Kasumi-1 (cell line): Measurements from ENCODE around the gene APBB1IP.
A peak's percentile ranks its signal among the peaks of the same experiment; 100 is the strongest.
"Not testable (repeated sequence)": the region's sequence is repeated elsewhere in the genome, so short reads cannot be mapped to it uniquely, and the experiment has no call there.

Source experiments
- DNase-seq, 2 experiments: peaks; one replicate each; lab custom pipeline; 2025; lab: John Stamatoyannopoulos, UW

The APBB1IP gene

GRCh38 chr10:26556748-26557640, 118.9 kb downstream of the APBB1IP start:
- peak; percentile 80 to 84 for DNase-seq

- DNase-seq: no peak
Measured at GRCh38 chr10:26557641-26558014, 119.5 kb downstream of the APBB1IP start.

- no peak for DNase-seq
Measured at GRCh38 chr10:26566525-26567350, 128.6 kb downstream of the APBB1IP start.

- DNase-seq: no peak
Measured at GRCh38 chr10:26567351-26567721, 129.2 kb downstream of the APBB1IP start.

- DNase-seq: no peak
Measured at GRCh38 chr10:26571655-26572054, 133.5 kb downstream of the APBB1IP start.

GRCh38 chr10:26573674-26574073, 135.5 kb downstream of the APBB1IP start:
- DNase-seq: peak; percentile 16 to 21

GRCh38 chr10:26574783-26575182, 136.6 kb downstream of the APBB1IP start:
- DNase-seq: peak; percentile 33 to 51

- not testable (repeated sequence) for DNase-seq
Measured at GRCh38 chr10:26578371-26578770, 140.2 kb downstream of the APBB1IP start.

GRCh38 chr10:26579256-26580063, 141.3 kb downstream of the APBB1IP start:
- DNase-seq: no peak

- DNase-seq: no peak
Measured at GRCh38 chr10:26586211-26586610, 148.1 kb downstream of the APBB1IP start.

- DNase-seq: no peak
Measured at GRCh38 chr10:26588611-26589010, 150.5 kb downstream of the APBB1IP start.

- DNase-seq: not testable (repeated sequence)
Measured at GRCh38 chr10:26589813-26590212, 151.7 kb downstream of the APBB1IP start.

GRCh38 chr10:26593896-26594295, 155.8 kb downstream of the APBB1IP start:
- DNase-seq: peak; percentile 31 to 33

GRCh38 chr10:26603283-26603682, 165.1 kb downstream of the APBB1IP start:
- not testable (repeated sequence) for DNase-seq

GRCh38 chr10:26604320-26605093, 166.4 kb downstream of the APBB1IP start:
- DNase-seq: not testable (repeated sequence)

GRCh38 chr10:26606389-26606877, 168.3 kb downstream of the APBB1IP start:
- peak; percentile 25 to 42 for DNase-seq

GRCh38 chr10:26612151-26612915, 174.2 kb downstream of the APBB1IP start:
- no peak for DNase-seq
